NCI-H1092 (cell line): ENCODE data around the gene NAT8L.

ENCODE experiments used
- DNase-seq: peaks from one replicate; lab custom pipeline; 2025; lab: John Stamatoyannopoulos, UW

NAT8L gene

GRCh38 chr4:2064276-2064991, 5.3 kb downstream of the NAT8L start:
- no peak for DNase-seq

- DNase-seq, result no peak
Observed at GRCh38 chr4:2065106-2065930, 6.2 kb downstream of the NAT8L start.

- DNase-seq, result no peak
Observed at GRCh38 chr4:2066011-2066551, 7.0 kb downstream of the NAT8L start.

- no peak for DNase-seq
Observed at GRCh38 chr4:2066571-2067445, 7.7 kb downstream of the NAT8L start.

- DNase-seq, result no peak
Observed at GRCh38 chr4:2067446-2068197, 8.5 kb downstream of the NAT8L start.

- DNase-seq, result no peak
Observed at GRCh38 chr4:2068198-2068470, 9.0 kb downstream of the NAT8L start.

GRCh38 chr4:2068566-2068965, 9.4 kb downstream of the NAT8L start:
- DNase-seq, result no peak

- no peak for DNase-seq
Observed at GRCh38 chr4:2069161-2069971, 10.2 kb downstream of the NAT8L start.

GRCh38 chr4:2069986-2070385, 10.9 kb downstream of the NAT8L start:
- no peak for DNase-seq

GRCh38 chr4:2070421-2071251, 11.5 kb downstream of the NAT8L start:
- DNase-seq, result no peak

GRCh38 chr4:2071252-2071911, 12.3 kb downstream of the NAT8L start:
- DNase-seq, result no peak

- DNase-seq, result peak; percentile 22
Observed at GRCh38 chr4:2071912-2072867, 13.1 kb downstream of the NAT8L start.

- DNase-seq, result no peak
Observed at GRCh38 chr4:2072971-2073807, 14.1 kb downstream of the NAT8L start.

- no peak for DNase-seq
Observed at GRCh38 chr4:2073808-2074481, 14.8 kb downstream of the NAT8L start.

- no peak for DNase-seq
Observed at GRCh38 chr4:2074588-2074987, 15.5 kb downstream of the NAT8L start.

GRCh38 chr4:2075171-2075986, 16.3 kb downstream of the NAT8L start:
- DNase-seq, result no peak
